Stimulated activated CD4-positive, alpha-beta T cell treated with anti-CD3 and anti-CD28 coated beads, TNF-alpha, amount 100 ng/mL, for 24 hours (primary cell): ENCODE data around the gene BDKRB2.
A peak's percentile ranks its signal among the peaks of the same experiment; 100 is the strongest.

Experiments
- DNase-seq, 3 experiments: peaks; one replicate each; pipeline ENCODE4 v3.0.0-alpha.2; 2020; ENCODE audit warnings: low read depth in 3 of 3

BDKRB2 gene

GRCh38 chr14:96204151-96205058 is at the start of gene BDKRB2:
BDKRB2 (plus strand) TSS chr14:96204839; CDS start chr14:96237108, 32,269 bp downstream.
- DNase-seq: peak in 1 of 3 experiments; percentile 16

- DNase-seq: no peak
Measured at GRCh38 chr14:96154900-96155299, 49.7 kb upstream of the BDKRB2 start.

- DNase-seq: no peak
Measured at GRCh38 chr14:96156804-96157760, 47.6 kb upstream of the BDKRB2 start.

DNA sequence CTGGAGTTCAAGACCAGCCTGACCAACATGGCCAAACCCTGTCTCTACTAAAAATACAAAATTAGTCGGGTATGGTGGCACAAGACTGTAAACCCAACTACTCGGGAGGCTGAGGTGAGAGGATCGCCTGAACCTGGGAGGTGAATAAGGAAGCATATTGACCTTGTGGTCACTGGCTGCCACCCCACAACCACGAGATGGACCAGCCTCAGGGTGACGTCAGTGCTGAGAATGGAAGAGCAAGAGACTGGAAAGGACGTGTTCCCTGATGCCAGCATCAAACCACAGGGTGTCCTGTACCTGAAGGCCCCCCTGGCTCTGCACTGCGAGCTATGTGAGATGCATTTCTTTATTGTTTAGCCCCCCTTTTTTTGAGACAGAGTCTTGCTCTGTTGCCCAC is 45.9 kb upstream of the BDKRB2 start:
- no peak for DNase-seq

DNA sequence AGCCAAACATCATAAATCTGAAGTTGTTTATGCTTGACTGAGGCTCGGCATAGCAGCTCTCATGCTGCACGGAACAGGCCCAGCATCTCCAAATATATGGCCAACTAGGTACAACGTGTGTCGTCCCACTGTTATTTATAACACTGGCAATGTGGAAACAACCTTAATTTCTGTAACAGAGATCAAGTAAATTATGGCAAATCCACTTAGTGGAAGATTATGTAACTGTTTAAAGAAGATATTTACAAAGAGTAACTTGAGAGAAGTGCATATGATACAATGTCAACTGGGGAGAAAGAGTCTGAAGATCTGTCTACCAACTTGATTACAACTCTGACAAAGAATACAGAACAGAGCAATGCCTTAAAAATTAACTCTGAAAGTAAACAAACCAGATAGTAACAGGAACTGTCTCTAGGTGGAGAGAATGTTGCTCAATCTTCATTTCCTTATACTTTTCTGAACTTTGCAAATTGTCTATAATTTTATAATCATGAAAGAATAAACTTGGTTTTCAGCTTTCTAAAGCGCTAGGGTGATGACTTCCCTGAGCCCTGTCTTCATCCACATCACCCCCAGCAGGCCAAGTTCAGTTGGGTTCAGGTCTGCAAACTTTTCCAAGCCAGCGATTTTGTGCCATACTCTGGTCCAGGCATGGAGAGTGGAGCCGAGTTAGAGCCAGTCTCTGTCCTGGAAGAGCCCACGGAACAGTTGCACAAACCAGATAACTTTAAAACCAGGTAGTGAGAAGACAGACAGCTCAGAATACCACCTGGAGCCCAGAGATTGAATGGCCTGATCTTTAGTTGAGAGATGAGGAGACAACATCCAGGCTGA is 44.3 kb upstream of the BDKRB2 start:
- DNase-seq: no peak

GRCh38 chr14:96160913-96161310 is 43.7 kb upstream of the BDKRB2 start:
- DNase-seq: no peak

GRCh38 chr14:96161636-96162035 is 43.0 kb upstream of the BDKRB2 start:
- DNase-seq: no peak

- DNase-seq: no peak
Measured at GRCh38 chr14:96162265-96162664, 42.4 kb upstream of the BDKRB2 start.

- no peak for DNase-seq
Measured at GRCh38 chr14:96162741-96163140, 41.9 kb upstream of the BDKRB2 start.

DNA sequence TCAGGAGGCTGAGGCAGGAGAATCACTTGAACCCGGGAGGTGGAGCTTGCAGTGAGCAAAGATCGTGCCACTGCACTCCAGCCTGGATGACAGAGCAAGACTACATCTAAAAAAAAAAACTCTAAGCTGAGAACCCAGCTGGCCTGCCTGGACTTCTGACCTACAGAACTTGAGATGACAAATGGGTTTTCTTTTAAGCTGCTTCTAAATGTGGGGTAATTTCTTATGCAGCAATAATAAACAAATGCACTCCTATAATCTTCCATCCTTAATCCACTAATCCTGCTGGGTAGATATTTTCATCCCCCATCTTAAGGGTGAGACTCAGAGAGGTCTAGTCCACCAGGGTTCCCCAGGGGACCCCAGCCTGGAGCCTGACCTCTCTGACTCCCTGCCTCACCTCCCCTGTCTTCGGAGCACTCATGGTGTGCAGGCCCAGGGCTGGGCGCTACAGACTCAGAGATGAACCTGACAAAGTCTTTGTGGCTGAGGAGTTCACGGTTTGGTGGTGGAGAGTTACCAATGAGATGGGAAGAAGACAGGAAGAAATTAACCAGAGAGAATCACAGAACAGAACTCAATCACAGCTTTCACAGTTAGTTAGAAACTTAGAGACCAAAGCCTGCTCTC is 39.7 kb upstream of the BDKRB2 start:
- DNase-seq: no peak

- no peak for DNase-seq
Measured at GRCh38 chr14:96165493-96166436, 38.9 kb upstream of the BDKRB2 start.

DNA sequence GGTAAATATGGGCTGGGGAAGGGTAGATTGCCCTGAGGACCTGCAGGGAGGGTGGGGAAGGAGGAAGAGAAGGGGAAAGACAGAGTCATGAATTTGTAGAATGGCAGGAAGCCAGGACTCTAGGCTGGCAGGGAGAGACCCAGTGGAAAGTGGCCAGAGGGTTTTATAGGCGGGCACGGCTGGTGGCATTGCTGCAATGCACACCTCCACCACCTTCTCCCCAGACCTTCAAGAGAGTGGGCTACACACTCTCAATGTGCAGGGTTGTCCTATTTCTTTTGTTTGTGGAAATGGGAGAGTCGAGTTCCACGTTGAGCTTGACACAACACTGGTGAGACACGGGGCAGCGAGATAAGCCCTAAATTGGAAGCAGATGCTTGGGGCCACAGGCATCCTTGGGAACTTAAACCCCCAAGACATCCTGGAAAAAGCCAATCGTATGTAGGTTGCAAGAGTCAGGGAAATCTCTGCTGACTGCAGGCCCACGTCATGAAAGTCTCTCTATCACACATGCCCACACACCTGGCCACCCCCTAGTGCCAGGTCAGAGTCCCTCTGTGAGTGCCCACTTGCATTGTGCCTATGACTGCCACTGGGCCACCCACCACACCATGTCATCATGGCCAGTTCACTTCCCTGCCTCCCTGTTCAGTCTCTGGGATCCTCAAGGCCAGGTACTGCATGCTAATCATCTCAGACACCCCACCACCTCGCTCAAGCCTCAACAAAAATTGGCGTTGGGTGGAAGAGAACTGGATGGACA is 38.0 kb upstream of the BDKRB2 start:
- no peak for DNase-seq

GRCh38 chr14:96167224-96168148 is 37.2 kb upstream of the BDKRB2 start:
- no peak for DNase-seq

DNA sequence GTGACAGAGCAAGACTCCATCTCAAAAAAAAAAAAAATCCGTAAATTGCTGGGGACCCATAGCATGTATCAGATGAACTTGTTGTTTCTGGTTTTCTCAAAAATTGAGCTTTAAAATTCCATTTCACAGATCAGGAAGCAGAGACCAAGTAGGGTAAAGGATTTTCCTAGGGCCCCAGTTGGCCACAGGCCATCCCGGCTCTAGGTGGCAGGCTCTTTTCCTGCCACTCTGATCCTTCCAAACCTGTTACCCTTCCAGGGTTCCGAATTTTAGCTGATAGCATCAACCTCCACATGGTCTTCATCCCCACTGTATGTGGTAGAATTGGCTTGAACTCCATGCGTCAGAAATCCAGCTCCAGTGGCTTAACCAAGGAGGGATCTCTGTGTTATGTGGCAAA is 36.1 kb upstream of the BDKRB2 start:
- DNase-seq: no peak

- no peak for DNase-seq
Measured at GRCh38 chr14:96170961-96171592, 33.6 kb upstream of the BDKRB2 start.

DNA sequence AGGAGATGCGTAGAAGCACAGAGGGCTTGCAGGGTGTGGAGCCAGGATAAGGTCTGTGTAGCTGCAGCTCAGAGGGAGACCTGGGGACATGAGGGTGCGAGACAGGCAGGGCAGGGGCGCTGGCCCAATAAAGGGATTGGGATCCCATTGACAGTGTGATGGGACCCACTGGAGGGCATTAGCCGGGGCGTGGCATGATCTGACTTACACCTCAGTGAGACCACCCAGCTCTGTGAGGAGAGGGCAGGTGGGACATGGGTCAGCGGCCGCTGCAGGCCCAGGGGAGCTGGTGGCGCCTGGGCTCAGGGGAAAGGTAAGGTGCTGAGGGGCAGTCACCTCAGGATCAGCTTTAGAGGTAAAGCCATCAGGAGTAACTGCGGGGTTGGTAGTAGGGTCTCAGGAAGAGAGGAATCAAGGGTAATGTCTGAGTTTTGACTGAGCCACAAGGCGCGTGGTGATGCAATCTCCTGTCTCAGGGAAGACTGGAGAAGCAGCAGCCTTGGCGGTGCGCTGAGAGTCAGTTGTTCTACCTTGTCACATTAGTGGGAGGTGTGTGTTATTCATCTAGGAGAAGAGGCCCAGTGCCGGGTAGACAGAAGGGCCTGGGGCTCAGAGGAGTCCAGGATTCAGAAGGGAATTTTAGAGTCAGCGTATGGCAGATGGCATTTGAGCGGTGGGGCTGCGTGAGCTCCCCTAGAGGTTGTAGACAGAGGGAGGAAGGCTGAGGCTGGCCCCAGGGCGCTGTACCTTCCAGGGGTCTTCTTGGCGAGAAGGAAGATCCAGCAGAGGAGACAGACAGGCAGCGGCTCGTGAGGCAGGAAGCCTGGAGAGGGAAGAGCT is 30.8 kb upstream of the BDKRB2 start:
- DNase-seq: no peak

DNA sequence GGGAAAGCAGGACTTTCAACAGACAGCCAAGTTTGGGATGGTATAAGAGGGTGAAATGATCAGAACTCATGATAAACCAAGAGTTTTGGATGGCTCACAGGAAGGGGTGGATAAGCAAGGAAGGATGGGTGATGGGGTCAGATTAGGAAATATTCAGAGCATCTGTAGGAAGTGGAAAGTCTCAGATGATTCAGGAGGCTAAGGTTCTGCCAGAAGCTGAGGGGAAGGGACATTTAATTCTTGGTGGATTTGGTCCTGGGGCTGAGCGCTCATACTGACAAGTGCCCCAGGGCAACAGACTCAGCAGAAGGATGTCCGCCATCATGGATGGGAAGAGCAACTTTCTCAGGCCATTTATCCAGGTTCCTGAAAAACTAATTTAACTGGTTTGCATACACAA is 28.4 kb upstream of the BDKRB2 start:
- DNase-seq: no peak
